Activated T-cell treated with anti-CD3 and anti-CD28 coated beads for 1 hour (primary cell): ENCODE measurements around the gene DDIAS.
"Not testable (repeated sequence)": the region's sequence is repeated elsewhere in the genome, so short reads cannot be mapped to it uniquely, and the experiment has no call there.

Source experiments
- DNase-seq: peaks from one replicate; pipeline ENCODE4 v3.0.0-alpha.2; 2020; ENCODE audit warnings: low read depth

Gene DDIAS

GRCh38 chr11:82890936-82891335 lies 10.6 kb upstream of the DDIAS start:
- no peak for DNase-seq

GRCh38 chr11:82892611-82893169 lies 8.8 kb upstream of the DDIAS start:
- no peak for DNase-seq

GRCh38 chr11:82895437-82896091 lies 6.0 kb upstream of the DDIAS start:
- no peak for DNase-seq

- no peak for DNase-seq
These were observed 5.4 kb upstream of the DDIAS start for GRCh38 chr11:82896183-82896582.

GRCh38 chr11:82898241-82898640 lies 3.3 kb upstream of the DDIAS start:
- DNase-seq = no peak

- no peak for DNase-seq
These were observed 2.2 kb upstream of the DDIAS start for GRCh38 chr11:82899186-82899820.

GRCh38 chr11:82899957-82900276 lies 1.6 kb upstream of the DDIAS start:
- no peak for DNase-seq

GRCh38 chr11:82900277-82901164 lies 1.0 kb upstream of the DDIAS start, which contains the start of gene PRCP:
Gene PRCP (minus strand): TSS chr11:82900430. CDS start chr11:82900402, 28 bp downstream.
- peak; percentile 88 for DNase-seq

- DNase-seq = no peak
These were observed 468 bp downstream of the DDIAS start for GRCh38 chr11:82901922-82902485.

- DNase-seq = no peak
These were observed 1.3 kb downstream of the DDIAS start for GRCh38 chr11:82902880-82903279.

GRCh38 chr11:82903843-82904586 lies 2.5 kb downstream of the DDIAS start:
- DNase-seq = no peak

- no peak for DNase-seq
These were observed 4.7 kb downstream of the DDIAS start for GRCh38 chr11:82906236-82906635.

GRCh38 chr11:82906931-82907330 lies 5.4 kb downstream of the DDIAS start:
- DNase-seq = no peak

- DNase-seq = no peak
These were observed 5.8 kb downstream of the DDIAS start for GRCh38 chr11:82907371-82907770.

- DNase-seq = no peak
These were observed 6.8 kb downstream of the DDIAS start for GRCh38 chr11:82908311-82908710.

GRCh38 chr11:82909015-82909640 lies 7.6 kb downstream of the DDIAS start:
- DNase-seq = no peak

GRCh38 chr11:82919786-82920185 lies 18.2 kb downstream of the DDIAS start:
- not testable (repeated sequence) for DNase-seq

GRCh38 chr11:82920227-82920626 lies 18.7 kb downstream of the DDIAS start:
- DNase-seq = not testable (repeated sequence)

GRCh38 chr11:82922396-82923173 lies 21.0 kb downstream of the DDIAS start:
- DNase-seq = not testable (repeated sequence)

- DNase-seq = no peak
These were observed 23.1 kb downstream of the DDIAS start for GRCh38 chr11:82924522-82925224.
